ENCODE results near the gene SLC17A4. TPM values are rescaled to one million over a fixed set of nuclear protein-coding genes. Genes with fewer than 3 reads are reported as not detected.

The SLC17A4 gene
- total and polyA plus RNA-seq, 10 of the 15 experiments (the other 5 are each of a cell fraction or from before 2014, with no cell fraction given): not detected

GRCh38 chr6:25777856-25778649 is 23.5 kb downstream of the SLC17A4 start:
- Histone ChIP-seq H3K4me2 (ENCODE audit: control insufficient read depth, insufficient read depth) (no peak overlapping the region), H3K27ac (ENCODE audit: control insufficient read depth, insufficient read depth) (no peak overlapping the region), H3K4me1 (ENCODE audit: control insufficient read depth, insufficient read depth, low read length) (no peaks in the 10 kb centered on the region), H4K20me1 (ENCODE audit: control insufficient read depth, insufficient read depth) (no peaks in the 10 kb centered on the region), H3K36me3 (ENCODE audit: control insufficient read depth in 2 of 2, insufficient read depth in 2 of 2, low read length in 1 of 2) (no peaks in the 10 kb centered on the region), H3K9me3 (replicated peaks; ENCODE audit: control insufficient read depth, insufficient read depth, low read length) (no peaks in the 10 kb centered on the region), H2AFZ (ENCODE audit: control insufficient read depth, low read depth, low read length) (no peak overlapping the region), H3K27me3 (replicated peaks in 1 of 2; ENCODE audit: control insufficient read depth in 2 of 2, insufficient read depth in 2 of 2, low read length in 1 of 2) (peaks cover 0 to 3% of the 10 kb centered on the region in 2 experiments; a peak in 2 of 4 replicates), H3K79me2 (ENCODE audit: control insufficient read depth, insufficient read depth, low read length) (no peaks in the 10 kb centered on the region), H3K9ac (ENCODE audit: control insufficient read depth, insufficient read depth, low read length) (no peak overlapping the region), H3K4me3 (no peak overlapping the region)
- TF ChIP-seq, protein P1, sequence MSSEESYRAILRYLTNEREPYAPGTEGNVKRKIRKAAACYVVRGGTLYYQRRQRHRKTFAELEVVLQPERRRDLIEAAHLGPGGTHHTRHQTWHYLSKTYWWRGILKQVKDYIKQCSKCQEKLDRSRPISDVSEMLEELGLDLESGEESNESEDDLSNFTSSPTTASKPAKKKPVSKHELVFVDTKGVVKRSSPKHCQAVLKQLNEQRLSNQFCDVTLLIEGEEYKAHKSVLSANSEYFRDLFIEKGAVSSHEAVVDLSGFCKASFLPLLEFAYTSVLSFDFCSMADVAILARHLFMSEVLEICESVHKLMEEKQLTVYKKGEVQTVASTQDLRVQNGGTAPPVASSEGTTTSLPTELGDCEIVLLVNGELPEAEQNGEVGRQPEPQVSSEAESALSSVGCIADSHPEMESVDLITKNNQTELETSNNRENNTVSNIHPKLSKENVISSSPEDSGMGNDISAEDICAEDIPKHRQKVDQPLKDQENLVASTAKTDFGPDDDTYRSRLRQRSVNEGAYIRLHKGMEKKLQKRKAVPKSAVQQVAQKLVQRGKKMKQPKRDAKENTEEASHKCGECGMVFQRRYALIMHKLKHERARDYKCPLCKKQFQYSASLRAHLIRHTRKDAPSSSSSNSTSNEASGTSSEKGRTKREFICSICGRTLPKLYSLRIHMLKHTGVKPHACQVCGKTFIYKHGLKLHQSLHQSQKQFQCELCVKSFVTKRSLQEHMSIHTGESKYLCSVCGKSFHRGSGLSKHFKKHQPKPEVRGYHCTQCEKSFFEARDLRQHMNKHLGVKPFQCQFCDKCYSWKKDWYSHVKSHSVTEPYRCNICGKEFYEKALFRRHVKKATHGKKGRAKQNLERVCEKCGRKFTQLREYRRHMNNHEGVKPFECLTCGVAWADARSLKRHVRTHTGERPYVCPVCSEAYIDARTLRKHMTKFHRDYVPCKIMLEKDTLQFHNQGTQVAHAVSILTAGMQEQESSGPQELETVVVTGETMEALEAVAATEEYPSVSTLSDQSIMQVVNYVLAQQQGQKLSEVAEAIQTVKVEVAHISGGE (CRISPR knock-in tag; IDR thresholded peaks at IDR 0.05): no peak
- TF ChIP-seq ZNF622 (IDR thresholded peaks at IDR 0.05) (no peak), FOXK2 (IDR thresholded peaks at IDR 0.05) (no peak), ZNF207 (IDR thresholded peaks at IDR 0.05; ENCODE audit: borderline replicate concordance) (no peak), ZZZ3 (IDR thresholded peaks at IDR 0.05; ENCODE audit: control insufficient read depth, insufficient read length, low read depth) (no peak), SIX5 (IDR thresholded peaks at IDR 0.05; ENCODE audit: low read depth, low read length, severe bottlenecking) (no peak), SIN3A (IDR thresholded peaks at IDR 0.05; ENCODE audit: low read depth, low read length) (no peak), TARDBP (IDR thresholded peaks at IDR 0.05; ENCODE audit: borderline replicate concordance) (no peak), EED (IDR thresholded peaks at IDR 0.05; ENCODE audit: low read depth) (no peak), FOS (IDR thresholded peaks at IDR 0.05; ENCODE audit: borderline replicate concordance, extremely low read depth, insufficient read length) (no peak), RELA (IDR thresholded peaks at IDR 0.05; ENCODE audit: borderline replicate concordance, partially characterized antibody) (no peak), RELB (IDR thresholded peaks at IDR 0.05; ENCODE audit: low read depth) (no peak)
- TF ChIP-seq, protein P2, sequence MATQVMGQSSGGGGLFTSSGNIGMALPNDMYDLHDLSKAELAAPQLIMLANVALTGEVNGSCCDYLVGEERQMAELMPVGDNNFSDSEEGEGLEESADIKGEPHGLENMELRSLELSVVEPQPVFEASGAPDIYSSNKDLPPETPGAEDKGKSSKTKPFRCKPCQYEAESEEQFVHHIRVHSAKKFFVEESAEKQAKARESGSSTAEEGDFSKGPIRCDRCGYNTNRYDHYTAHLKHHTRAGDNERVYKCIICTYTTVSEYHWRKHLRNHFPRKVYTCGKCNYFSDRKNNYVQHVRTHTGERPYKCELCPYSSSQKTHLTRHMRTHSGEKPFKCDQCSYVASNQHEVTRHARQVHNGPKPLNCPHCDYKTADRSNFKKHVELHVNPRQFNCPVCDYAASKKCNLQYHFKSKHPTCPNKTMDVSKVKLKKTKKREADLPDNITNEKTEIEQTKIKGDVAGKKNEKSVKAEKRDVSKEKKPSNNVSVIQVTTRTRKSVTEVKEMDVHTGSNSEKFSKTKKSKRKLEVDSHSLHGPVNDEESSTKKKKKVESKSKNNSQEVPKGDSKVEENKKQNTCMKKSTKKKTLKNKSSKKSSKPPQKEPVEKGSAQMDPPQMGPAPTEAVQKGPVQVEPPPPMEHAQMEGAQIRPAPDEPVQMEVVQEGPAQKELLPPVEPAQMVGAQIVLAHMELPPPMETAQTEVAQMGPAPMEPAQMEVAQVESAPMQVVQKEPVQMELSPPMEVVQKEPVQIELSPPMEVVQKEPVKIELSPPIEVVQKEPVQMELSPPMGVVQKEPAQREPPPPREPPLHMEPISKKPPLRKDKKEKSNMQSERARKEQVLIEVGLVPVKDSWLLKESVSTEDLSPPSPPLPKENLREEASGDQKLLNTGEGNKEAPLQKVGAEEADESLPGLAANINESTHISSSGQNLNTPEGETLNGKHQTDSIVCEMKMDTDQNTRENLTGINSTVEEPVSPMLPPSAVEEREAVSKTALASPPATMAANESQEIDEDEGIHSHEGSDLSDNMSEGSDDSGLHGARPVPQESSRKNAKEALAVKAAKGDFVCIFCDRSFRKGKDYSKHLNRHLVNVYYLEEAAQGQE (IDR thresholded peaks at IDR 0.05; ENCODE audit: low read depth, low read length): no peak
- FAIRE-seq (no peak), ATAC-seq (no peak), DNase-seq (ENCODE audit: low read depth, low spot score) (no peak)
- RAD21 ChIA-PET (ENCODE audit: unreplicated experiment): no interaction called here
- CTCF ChIA-PET: no interaction called here
- intact Hi-C loops (cut with micrococcal nuclease; ENCODE audit: unreplicated experiment): no loop called here
- POLR2A ChIA-PET: no interaction called here
- SMC1A ChIA-PET (ENCODE audit: uncharacterized antibody, unreplicated experiment): no interaction called here
- BruUV-seq (replicated peaks): no TSS peak
- in situ Hi-C loops (cut with MboI): no loop called here
- whole genome bisulfite sequencing (ENCODE audit: insufficient coverage, insufficient replicate concordance, low lambda C conversion rate, missing lambda C conversion rate): 14% methylated on average over 4 of the region's 4 CpGs

Measured in GM12878 (cell line).